Peyer's patch (tissue), 4 donors: Measurements from ENCODE around the gene ARHGAP19.

ENCODE experiments used
- CTCF ChIP-seq, 6 experiments: fragments of 450-650 bp in 4 of 6; fragments of 200-600 bp in 2 of 6; sonication (generic) in 1 of 6; IDR thresholded peaks; one replicate each; pipeline ENCODE4 v1.5.1; 2017 to 2019; ENCODE audit warnings: antibody characterized with exemption in 6 of 6, mild to moderate bottlenecking in 3 of 6, moderate library complexity in 1 of 6
- POLR2A ChIP-seq, 2 donors: fragments of 450-650 bp; IDR thresholded peaks; one replicate each; pipeline ENCODE4 v1.5.1; 2017; ENCODE audit warnings: antibody characterized with exemption in 2 of 2, mild to moderate bottlenecking in 2 of 2, moderate library complexity in 2 of 2

GRCh38 chr10:97190450-97190849, 102.0 kb downstream of the ARHGAP19 start:
- TF ChIP-seq CTCF (IDR thresholded peaks at IDR 0.05) (no peak), POLR2A (IDR thresholded peaks at IDR 0.05) (no peak)
